ENCODE results near the gene DHX58.

GRCh38 chr17:42052346-42052877 is 60.1 kb downstream of the DHX58 start:
- TF ChIP-seq CTCF (IDR thresholded peaks at IDR 0.05), result no peak
- TF ChIP-seq POLR2A (IDR thresholded peaks at IDR 0.05), result no peak
